Testis (tissue), 3 donors: Measurements from ENCODE around the gene SOX21. TPM values are rescaled to one million over a fixed set of nuclear protein-coding genes. Genes with fewer than 3 reads are reported as not detected.

Source experiments
- DNase-seq: peaks from one replicate; pipeline ENCODE4 v3.0.0-alpha.2; 2019
- H3K27ac ChIP-seq, 2 donors: fragments of 200-600 bp; sonication (generic); one replicate each; pipeline ENCODE4 v1.5.1; 2019
- H3K27me3 ChIP-seq: fragments of 200-600 bp; sonication (generic); one replicate; pipeline ENCODE4 v1.5.1; 2019
- H3K36me3 ChIP-seq: fragments of 200-600 bp; sonication (generic); one replicate; pipeline ENCODE4 v1.5.1; 2017; ENCODE audit warnings: low read depth; ENCODE audit errors: missing control alignments
- H3K4me1 ChIP-seq: fragments of 200-600 bp; sonication (generic); one replicate; pipeline ENCODE4 v1.5.1; 2019
- H3K4me3 ChIP-seq, 2 donors: fragments of 200-600 bp; sonication (generic); one replicate each; pipeline ENCODE4 v1.5.1; 2017 to 2019
- H3K9me3 ChIP-seq: fragments of 200-600 bp; sonication (generic); one replicate; pipeline ENCODE4 v1.5.1; 2017
- CTCF ChIP-seq, 3 experiments: fragments of 450-650 bp in 2 of 3; fragments of 200-600 bp in 1 of 3; sonication (generic) in 1 of 3; IDR thresholded peaks; one replicate each; pipeline ENCODE4 v1.5.1; 2016 to 2019; ENCODE audit warnings: antibody characterized with exemption in 3 of 3, mild to moderate bottlenecking in 2 of 3, moderate library complexity in 1 of 3
- POLR2A ChIP-seq: fragments of 450-650 bp; IDR thresholded peaks from one replicate; pipeline ENCODE4 v1.6.1; 2017; ENCODE audit warnings: antibody characterized with exemption, mild to moderate bottlenecking, moderate library complexity
- WGBS, 2 donors: methylation state at CpG; one replicate each; pipeline ENCODE4 v1.1.5; 2018; 5-methylcytosine and 5-hydroxymethylcytosine counted together
- intact Hi-C: fragments of 100-400 bp; cut with DNase I; formaldehyde crosslinking; loops from one replicate; pipeline ENCODE4 v1.15.1; 2023; ENCODE audit warnings: low total_unique reads
- polyA plus RNA-seq: library from polyadenylated mRNA; stranded (reverse); fragments of 350-450 nt; fragmentation: Illumina TruSeq; extraction: RNeasy Lipid Tissue Mini Kit (QIAGEN cat#74804); gene quantifications from one replicate; pipeline ENCODE4 v1.2.3, GENCODE V29; 2014; ENCODE audit warnings: low read depth, low replicate concordance; ENCODE audit not compliant: insufficient read depth
- total RNA-seq, 2 donors: library from RNA; depleted of rRNA; stranded (reverse); fragments of >200 nt; gene quantifications; one replicate each; pipeline ENCODE4 v1.2.3, GENCODE V29; 2016

Gene SOX21
- total and polyA plus RNA-seq, 3 donors from 2014 or later: 0.15 to 0.71 (median 0.56) TPM

- H3K4me3 ChIP-seq: peak overlapping the region in 1 of 2 donors; percentile 30
- H3K9me3 ChIP-seq: no peaks in the 10 kb centered on the region
- 12% methylated on average over 18 of the region's 18 CpGs for WGBS, 2 donors
- no peaks in the 10 kb centered on the region for H3K27me3 ChIP-seq
- TF ChIP-seq POLR2A (no peak), CTCF (IDR thresholded peaks at IDR 0.05) (no peak)
- no peaks in the 10 kb centered on the region for H3K36me3 ChIP-seq
- H3K4me1 ChIP-seq: no peaks in the 10 kb centered on the region
- intact Hi-C loops: no loop called here
- DNase-seq: no peak
- H3K27ac ChIP-seq: no peak overlapping the region
These were observed 2.1 kb downstream of the SOX21 start for GRCh38 chr13:94710065-94710781.

- 14 to 15% methylated on average over 7 of the region's 7 CpGs for WGBS, 2 donors
- TF ChIP-seq CTCF (IDR thresholded peaks at IDR 0.05) (no peak), POLR2A (no peak)
- Histone ChIP-seq H3K4me1 (no peaks in the 10 kb centered on the region), H3K9me3 (no peaks in the 10 kb centered on the region), H3K27ac (no peak overlapping the region), H3K27me3 (no peaks in the 10 kb centered on the region), H3K4me3 (no peak overlapping the region), H3K36me3 (no peaks in the 10 kb centered on the region)
- no peak for DNase-seq
- intact Hi-C loops: no loop called here
These were observed 3.1 kb downstream of the SOX21 start for GRCh38 chr13:94709001-94709834.

- Histone ChIP-seq H3K4me1 (no peaks in the 10 kb centered on the region), H3K4me3 (peak overlapping the region in 1 of 2 donors; percentile 29), H3K27me3 (no peaks in the 10 kb centered on the region), H3K27ac (no peak overlapping the region), H3K9me3 (no peaks in the 10 kb centered on the region), H3K36me3 (no peaks in the 10 kb centered on the region)
- 4 to 9% methylated on average over 31 of the region's 31 CpGs for WGBS, 2 donors
- TF ChIP-seq POLR2A (no peak), CTCF (IDR thresholded peaks at IDR 0.05) (no peak)
- intact Hi-C loops: no loop called here
- DNase-seq: no peak
These were observed 4.1 kb downstream of the SOX21 start for GRCh38 chr13:94708031-94708859.

- Histone ChIP-seq H3K4me1 (no peaks in the 10 kb centered on the region), H3K36me3 (no peaks in the 10 kb centered on the region), H3K9me3 (no peaks in the 10 kb centered on the region), H3K4me3 (peak overlapping the region in 1 of 2 donors; percentile 29), H3K27me3 (no peaks in the 10 kb centered on the region), H3K27ac (no peak overlapping the region)
- 3 to 10% methylated on average over 41 of the region's 41 CpGs for WGBS, 2 donors
- intact Hi-C loops: no loop called here
- TF ChIP-seq CTCF (IDR thresholded peaks at IDR 0.05) (no peak), POLR2A (no peak)
- no peak for DNase-seq
These were observed 4.8 kb downstream of the SOX21 start for GRCh38 chr13:94707400-94708021.
